ENCODE measurements around the gene MAST2. TPM values are rescaled to one million over a fixed set of nuclear protein-coding genes. Genes with fewer than 3 reads are reported as not detected.
"Not testable (repeated sequence)": the region's sequence is repeated elsewhere in the genome, so short reads cannot be mapped to it uniquely, and the experiment has no call there.

MAST2 gene
- total and polyA plus RNA-seq, 9 of the 15 experiments (the other 6 are each of a cell fraction or from before 2014, with no cell fraction given) = 0.73 to 32.0 (median 17.8) TPM

DNA sequence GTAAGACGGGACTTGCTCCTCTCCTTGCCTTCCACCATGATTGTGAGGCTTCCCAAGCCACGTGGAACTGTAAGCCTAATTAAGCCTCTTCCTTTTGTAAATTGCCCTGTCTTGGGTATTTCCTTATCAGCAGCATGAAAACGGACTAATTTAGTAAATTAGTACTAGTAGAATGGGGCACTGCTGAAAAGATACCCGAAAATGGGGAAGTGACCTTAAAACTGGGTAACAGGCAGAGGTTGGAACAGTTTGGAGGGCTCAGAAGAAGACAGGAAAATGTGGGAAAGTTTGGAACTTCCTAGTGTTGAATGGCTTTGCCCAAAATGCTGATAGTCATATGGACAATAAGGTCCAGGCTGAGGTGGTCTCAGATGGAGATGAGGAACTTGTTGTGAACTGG is 253.8 kb downstream of the MAST2 start:
- H3K9ac ChIP-seq (ENCODE audit: insufficient read depth in 1 of 2, low read depth in 2 of 2, low read length in 2 of 2); H3K9me1 ChIP-seq (ENCODE audit: control insufficient read depth, insufficient read depth, low read length); H3K27me3 ChIP-seq (ENCODE audit: control insufficient read depth in 2 of 2, insufficient read depth in 2 of 2, low read length in 2 of 2); H4K20me1 ChIP-seq (replicated peaks; ENCODE audit: control insufficient read depth, insufficient read depth, low read length); H3K4me2 ChIP-seq (ENCODE audit: insufficient read depth, low read length); H3K36me3 ChIP-seq (ENCODE audit: control insufficient read depth, insufficient read depth, low read length); H3K79me2 ChIP-seq (ENCODE audit: control insufficient read depth, insufficient read depth, low read length); in situ Hi-C loops (cut with MboI); H3K4me3 ChIP-seq; DNase-seq (ENCODE audit: extremely low read depth in 1 of 4, low spot score in 3 of 4); BruUV-seq (replicated peaks); ATAC-seq; POLR2A ChIA-PET; H2AFZ ChIP-seq (ENCODE audit: low read depth, low read length); H3K9me3 ChIP-seq (replicated peaks; ENCODE audit: control insufficient read depth, insufficient read depth, low read depth, low read length); FAIRE-seq; CTCF ChIA-PET (ENCODE audit: low intra/inter-chr PET ratio); H3K27ac ChIP-seq (ENCODE audit: extremely low read depth, low read depth, low read length); intact Hi-C loops (cut with micrococcal nuclease): not testable (repeated sequence)
- WGBS (ENCODE audit: insufficient coverage, low coverage, missing lambda C conversion rate) = 44% methylated on average over 4 of the region's 4 CpGs
- H3K4me1 ChIP-seq (replicated peaks in 1 of 2; ENCODE audit: control insufficient read depth in 2 of 2, insufficient read depth in 2 of 2, low read length in 2 of 2) = peaks cover 0 to 10% of the 10 kb centered on the region in 2 experiments; a peak in 3 of 5 replicates

DNA sequence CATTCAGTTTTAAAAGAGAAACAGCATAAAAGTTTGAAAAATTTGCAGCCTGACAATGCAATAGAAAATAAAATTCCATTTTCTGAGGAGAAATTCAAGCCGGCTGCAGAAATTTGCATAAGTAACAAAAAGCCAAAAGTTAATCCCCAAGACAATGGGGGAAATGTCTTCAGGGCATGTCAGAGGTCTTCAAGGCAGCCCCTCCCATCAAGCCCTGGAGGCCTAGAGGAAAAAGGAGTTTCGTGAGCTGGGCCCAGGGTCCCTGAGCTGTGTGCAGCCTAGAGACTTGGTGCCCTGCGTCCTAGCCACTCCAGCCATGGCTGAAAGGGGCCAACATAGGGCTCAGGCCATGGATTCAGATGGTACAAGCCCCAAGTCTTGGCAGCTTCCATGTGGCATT is 254.4 kb downstream of the MAST2 start:
- Histone ChIP-seq H3K4me3 (no peak overlapping the region), H3K36me3 (ENCODE audit: control insufficient read depth, insufficient read depth, low read length) (peaks cover 8% of the 10 kb centered on the region; the same call in 1 of the 3 replicates), H3K9ac (ENCODE audit: insufficient read depth in 1 of 2, low read depth in 2 of 2, low read length in 2 of 2) (no peak overlapping the region), H3K4me2 (ENCODE audit: insufficient read depth, low read length) (no peak overlapping the region), H4K20me1 (replicated peaks; ENCODE audit: control insufficient read depth, insufficient read depth, low read length) (no peaks in the 10 kb centered on the region), H2AFZ (ENCODE audit: low read depth, low read length) (no peak overlapping the region), H3K9me3 (replicated peaks; ENCODE audit: control insufficient read depth, insufficient read depth, low read depth, low read length) (no peaks in the 10 kb centered on the region), H3K27ac (ENCODE audit: extremely low read depth, low read depth, low read length) (no peak overlapping the region), H3K79me2 (ENCODE audit: control insufficient read depth, insufficient read depth, low read length) (no peaks in the 10 kb centered on the region), H3K4me1 (replicated peaks in 1 of 2; ENCODE audit: control insufficient read depth in 2 of 2, insufficient read depth in 2 of 2, low read length in 2 of 2) (peaks cover 0 to 10% of the 10 kb centered on the region in 2 experiments; a peak in 3 of 5 replicates), H3K9me1 (ENCODE audit: control insufficient read depth, insufficient read depth, low read length) (no peaks in the 10 kb centered on the region), H3K27me3 (ENCODE audit: control insufficient read depth in 2 of 2, insufficient read depth in 2 of 2, low read length in 2 of 2) (no peaks in the 10 kb centered on the region)
- no peak for FAIRE-seq
- no peak for TF ChIP-seq JUND (IDR thresholded peaks at IDR 0.05; ENCODE audit: borderline replicate concordance, low read depth, low read length)
- no peak for TF ChIP-seq JUND (tag; IDR thresholded peaks at IDR 0.05; ENCODE audit: borderline replicate concordance, low read depth, low read length)
- no peak for TF ChIP-seq FOXK1 (CRISPR knock-in tag; IDR thresholded peaks at IDR 0.05; ENCODE audit: borderline replicate concordance)
- no peak for TF ChIP-seq PHB (CRISPR knock-in tag; IDR thresholded peaks at IDR 0.05)
- TF ChIP-seq SRSF3 (IDR thresholded peaks at IDR 0.05; ENCODE audit: insufficient read depth, low read length) = no peak
- TF ChIP-seq CBX1 (IDR thresholded peaks at IDR 0.05; ENCODE audit: low read depth) = no peak
- TF ChIP-seq SAFB (IDR thresholded peaks at IDR 0.05; ENCODE audit: borderline replicate concordance, low read depth, low read length) = no peak
- TF ChIP-seq, protein P1, sequence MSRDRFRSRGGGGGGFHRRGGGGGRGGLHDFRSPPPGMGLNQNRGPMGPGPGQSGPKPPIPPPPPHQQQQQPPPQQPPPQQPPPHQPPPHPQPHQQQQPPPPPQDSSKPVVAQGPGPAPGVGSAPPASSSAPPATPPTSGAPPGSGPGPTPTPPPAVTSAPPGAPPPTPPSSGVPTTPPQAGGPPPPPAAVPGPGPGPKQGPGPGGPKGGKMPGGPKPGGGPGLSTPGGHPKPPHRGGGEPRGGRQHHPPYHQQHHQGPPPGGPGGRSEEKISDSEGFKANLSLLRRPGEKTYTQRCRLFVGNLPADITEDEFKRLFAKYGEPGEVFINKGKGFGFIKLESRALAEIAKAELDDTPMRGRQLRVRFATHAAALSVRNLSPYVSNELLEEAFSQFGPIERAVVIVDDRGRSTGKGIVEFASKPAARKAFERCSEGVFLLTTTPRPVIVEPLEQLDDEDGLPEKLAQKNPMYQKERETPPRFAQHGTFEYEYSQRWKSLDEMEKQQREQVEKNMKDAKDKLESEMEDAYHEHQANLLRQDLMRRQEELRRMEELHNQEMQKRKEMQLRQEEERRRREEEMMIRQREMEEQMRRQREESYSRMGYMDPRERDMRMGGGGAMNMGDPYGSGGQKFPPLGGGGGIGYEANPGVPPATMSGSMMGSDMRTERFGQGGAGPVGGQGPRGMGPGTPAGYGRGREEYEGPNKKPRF (IDR thresholded peaks at IDR 0.05; ENCODE audit: low read depth, low read length) = no peak
- no peak for TF ChIP-seq MCM5 (IDR thresholded peaks at IDR 0.05; ENCODE audit: low read depth)
- no peak for TF ChIP-seq ARID1B (IDR thresholded peaks at IDR 0.05)
- TF ChIP-seq, protein P2, sequence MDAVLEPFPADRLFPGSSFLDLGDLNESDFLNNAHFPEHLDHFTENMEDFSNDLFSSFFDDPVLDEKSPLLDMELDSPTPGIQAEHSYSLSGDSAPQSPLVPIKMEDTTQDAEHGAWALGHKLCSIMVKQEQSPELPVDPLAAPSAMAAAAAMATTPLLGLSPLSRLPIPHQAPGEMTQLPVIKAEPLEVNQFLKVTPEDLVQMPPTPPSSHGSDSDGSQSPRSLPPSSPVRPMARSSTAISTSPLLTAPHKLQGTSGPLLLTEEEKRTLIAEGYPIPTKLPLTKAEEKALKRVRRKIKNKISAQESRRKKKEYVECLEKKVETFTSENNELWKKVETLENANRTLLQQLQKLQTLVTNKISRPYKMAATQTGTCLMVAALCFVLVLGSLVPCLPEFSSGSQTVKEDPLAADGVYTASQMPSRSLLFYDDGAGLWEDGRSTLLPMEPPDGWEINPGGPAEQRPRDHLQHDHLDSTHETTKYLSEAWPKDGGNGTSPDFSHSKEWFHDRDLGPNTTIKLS (IDR thresholded peaks at IDR 0.05; ENCODE audit: borderline replicate concordance, low read depth) = no peak
- TF ChIP-seq NFE2L1 (tag; IDR thresholded peaks at IDR 0.05; ENCODE audit: borderline replicate concordance, low read depth) = no peak
- no peak for DNase-seq (ENCODE audit: extremely low read depth in 1 of 4, low spot score in 3 of 4)
- intact Hi-C loops (cut with micrococcal nuclease) (no loop called here), in situ Hi-C loops (cut with MboI) (no loop called here)
- WGBS (ENCODE audit: insufficient coverage, low coverage, missing lambda C conversion rate) = 93% methylated on average over 3 of the region's 3 CpGs
- no TSS peak for BruUV-seq (replicated peaks)
- no peak for ATAC-seq
- ChIA-PET CTCF (ENCODE audit: low intra/inter-chr PET ratio) (no interaction called here), POLR2A (interaction anchor here (1.3 kb wide), 1 partner anchor 17 kb away, joined by 3 read pairs; no protein-coding TSS in a partner anchor)
